Gastroesophageal sphincter (tissue), 3 donors: Measurements from ENCODE around the gene SLC6A8.

Experiments
- POLR2A ChIP-seq, 2 donors: fragments of 450-650 bp; IDR thresholded peaks; one replicate each; pipeline ENCODE4 v1.6.1; 2017; ENCODE audit warnings: antibody characterized with exemption in 2 of 2, mild to moderate bottlenecking in 2 of 2, moderate library complexity in 1 of 2
- TF ChIP-seq, protein P1 (sequence below), 4 experiments: fragments of 200-600 bp in 2 of 4; fragments of 450-650 bp in 2 of 4; sonication (generic) in 1 of 4; IDR thresholded peaks; one replicate each; pipeline ENCODE4 v1.5.1; 2017 to 2019; ENCODE audit warnings: antibody characterized with exemption in 4 of 4, mild to moderate bottlenecking in 2 of 4, moderate library complexity in 2 of 4

DNA sequence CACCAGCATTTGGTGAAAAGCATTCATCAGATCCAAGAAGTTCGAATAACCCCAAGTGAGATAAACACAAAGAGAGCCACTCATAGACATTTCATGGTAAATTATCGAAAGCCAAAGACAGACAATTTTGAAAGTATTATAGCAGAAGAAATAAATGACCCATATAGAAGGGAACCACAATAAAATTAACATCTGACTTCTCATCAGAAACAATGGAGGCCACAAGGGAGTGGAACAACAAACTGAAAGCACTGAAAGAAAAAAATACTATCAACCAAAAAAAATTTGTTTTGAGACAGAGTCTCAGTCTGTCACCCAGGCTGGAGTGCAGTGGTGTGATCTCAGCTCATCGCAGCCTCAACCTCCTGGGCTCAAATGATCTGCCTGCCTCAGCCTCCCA is 28.5 kb upstream of the SLC6A8 start:
- TF ChIP-seq POLR2A (IDR thresholded peaks at IDR 0.05) = no peak
- TF ChIP-seq, protein P1, sequence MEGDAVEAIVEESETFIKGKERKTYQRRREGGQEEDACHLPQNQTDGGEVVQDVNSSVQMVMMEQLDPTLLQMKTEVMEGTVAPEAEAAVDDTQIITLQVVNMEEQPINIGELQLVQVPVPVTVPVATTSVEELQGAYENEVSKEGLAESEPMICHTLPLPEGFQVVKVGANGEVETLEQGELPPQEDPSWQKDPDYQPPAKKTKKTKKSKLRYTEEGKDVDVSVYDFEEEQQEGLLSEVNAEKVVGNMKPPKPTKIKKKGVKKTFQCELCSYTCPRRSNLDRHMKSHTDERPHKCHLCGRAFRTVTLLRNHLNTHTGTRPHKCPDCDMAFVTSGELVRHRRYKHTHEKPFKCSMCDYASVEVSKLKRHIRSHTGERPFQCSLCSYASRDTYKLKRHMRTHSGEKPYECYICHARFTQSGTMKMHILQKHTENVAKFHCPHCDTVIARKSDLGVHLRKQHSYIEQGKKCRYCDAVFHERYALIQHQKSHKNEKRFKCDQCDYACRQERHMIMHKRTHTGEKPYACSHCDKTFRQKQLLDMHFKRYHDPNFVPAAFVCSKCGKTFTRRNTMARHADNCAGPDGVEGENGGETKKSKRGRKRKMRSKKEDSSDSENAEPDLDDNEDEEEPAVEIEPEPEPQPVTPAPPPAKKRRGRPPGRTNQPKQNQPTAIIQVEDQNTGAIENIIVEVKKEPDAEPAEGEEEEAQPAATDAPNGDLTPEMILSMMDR (IDR thresholded peaks at IDR 0.05) = no peak
